Ovary (tissue), 9 donors: ENCODE measurements around the gene TMEM179B. TPM values are rescaled to one million over a fixed set of nuclear protein-coding genes. Genes with fewer than 3 reads are reported as not detected.

ENCODE experiments used
- DNase-seq, 5 donors: peaks; one replicate each; pipeline ENCODE4 v3.0.0-alpha.2; 2019 to 2020
- H3K27ac ChIP-seq, 2 donors: fragments of 200-600 bp; one replicate each; pipeline versions ENCODE4 v1.5.1 to v1.8.0; 2019 to 2022
- H3K27me3 ChIP-seq: fragments of 200-600 bp; one replicate; pipeline ENCODE4 v1.8.0; 2022
- H3K36me3 ChIP-seq: fragments of 200-600 bp; sonication (generic); one replicate; pipeline ENCODE4 v1.5.1; 2019
- H3K4me1 ChIP-seq: one replicate; pipeline ENCODE4 v1.8.1; 2013; ENCODE audit warnings: mild to moderate bottlenecking, moderate library complexity; ENCODE audit not compliant: insufficient read depth
- H3K4me3 ChIP-seq: fragments of 200-600 bp; sonication (generic); one replicate; pipeline ENCODE4 v1.5.1; 2017
- H3K9me3 ChIP-seq, 2 donors: fragments of 200-600 bp in 1 of 2; sonication (generic) in 1 of 2; one replicate each; pipeline versions ENCODE4 v1.5.1 to v1.8.1; 2013 to 2019; ENCODE audit warnings: mild to moderate bottlenecking in 1 of 2, moderate library complexity in 1 of 2
- CTCF ChIP-seq, 3 donors: fragments of 450-650 bp in 2 of 3; fragments of 200-600 bp in 1 of 3; IDR thresholded peaks; one replicate each; pipeline versions ENCODE4 v1.5.1 to v1.8.0; 2016 to 2022; ENCODE audit warnings: antibody characterized with exemption in 3 of 3, mild to moderate bottlenecking in 1 of 3
- EP300 ChIP-seq: sonication (generic); formaldehyde crosslinking; IDR thresholded peaks from one replicate; pipeline ENCODE4 v1.6.1; 2017; ENCODE audit warnings: antibody characterized with exemption
- POLR2A ChIP-seq: fragments of 450-650 bp; IDR thresholded peaks from one replicate; pipeline ENCODE4 v1.6.1; 2017; ENCODE audit warnings: antibody characterized with exemption, mild to moderate bottlenecking, moderate library complexity
- WGBS, 3 donors: extraction: QIAGEN DNeasy Blood & Tissue Kit in 1 of 3; methylation state at CpG; one replicate each; pipeline versions ENCODE4 v1.1.5 to v1.1.7; 2013 to 2017; 5-methylcytosine and 5-hydroxymethylcytosine counted together
- intact Hi-C, 4 donors: fragments of 100-400 bp; cut with DNase I; formaldehyde crosslinking; loops; one replicate each; pipeline versions ENCODE4 v1.11.0 to v1.15.1; 2022 to 2023
- polyA plus RNA-seq, 2 donors: library from polyadenylated mRNA; stranded (reverse); fragments of 200-250 nt in 1 of 2; fragments of 350-450 nt in 1 of 2; fragmentation: Illumina TruSeq in 1 of 2; extraction: RNeasy Lipid Tissue Mini Kit (QIAGEN cat#74804) in 1 of 2; gene quantifications; one replicate each; pipeline ENCODE4 v1.2.3, GENCODE V29; 2013 to 2014
- total RNA-seq, 7 donors: library from RNA; depleted of rRNA in 2 of 7; stranded (reverse); fragments of >200 nt in 2 of 7; fragmentation: NEBNext Ultra II Directional in 3 of 7; extraction: Animal tissue kit (Norgen Biotek cat#: 25700) in 3 of 7; gene quantifications; one replicate each; pipeline versions ENCODE4 v1.1.0 to v1.2.4, GENCODE V29; 2016 to 2023
- donor health status: DM: no; HTN: no; CAD: no; lungs with moderate emphysema.
- donor health status: DM: no; HTN: no; CAD: no.
- donor health status: Bipolar disorder and iron deficiency.
- donor health status: DM: yes; HTN: yes; CAD: no.
- donor health status: DM: no; HTN: no; CAD: no.
- donor health status: DM: yes; HTN: yes; CAD: no.

The TMEM179B gene
- total and polyA plus RNA-seq, 9 donors = 32.7 to 101 (median 37.9) TPM

GRCh38 chr11:62791501-62792201 is 4.4 kb downstream of the TMEM179B start, which contains the start of gene TMEM223:
Gene TMEM223 (minus strand): TSS chr11:62792006. CDS start chr11:62791994, 12 bp downstream.
- intact Hi-C loops = loop anchor here in 1 of 4 donors (2.0 kb wide), 1 partner anchor 69 kb away; no protein-coding TSS in a partner anchor
- Histone ChIP-seq H3K36me3 (no peaks in the 10 kb centered on the region), H3K4me3 (peak within 1 kb of the TSS; percentile 83), H3K4me1 (no peaks in the 10 kb centered on the region), H3K9me3 (no peaks in the 10 kb centered on the region), H3K27ac (peak within 1 kb of the TSS in 1 of 2 donors; percentile 47), H3K27me3 (no peaks in the 10 kb centered on the region)
- WGBS, 3 donors = 0 to 1% (median 0%) methylated on average over 51 to 58 of the region's 58 CpGs
- peak; percentile 80 to 91 (median 86) for DNase-seq
- peak in 1 of 3 donors; percentile 17 for TF ChIP-seq CTCF (IDR thresholded peaks at IDR 0.05)
- no peak for TF ChIP-seq POLR2A

GRCh38 chr11:62792202-62792575 is 5.0 kb downstream of the TMEM179B start:
- Histone ChIP-seq H3K27ac (peak overlapping the region in 1 of 2 donors; percentile 43), H3K36me3 (no peaks in the 10 kb centered on the region), H3K4me3 (peak overlapping the region; percentile 83), H3K27me3 (no peaks in the 10 kb centered on the region), H3K4me1 (no peaks in the 10 kb centered on the region), H3K9me3 (no peaks in the 10 kb centered on the region)
- peak in 2 of 5 donors; percentile 31 to 52 for DNase-seq
- 26 to 29% (median 28%) methylated on average over 11 of the region's 11 CpGs for WGBS, 3 donors
- intact Hi-C loops = no loop called here
- TF ChIP-seq EP300 = no peak
- no peak for TF ChIP-seq CTCF (IDR thresholded peaks at IDR 0.05)

GRCh38 chr11:62794201-62794775 is 7.1 kb downstream of the TMEM179B start:
- Histone ChIP-seq H3K4me1 (no peaks in the 10 kb centered on the region), H3K9me3 (no peaks in the 10 kb centered on the region), H3K36me3 (no peaks in the 10 kb centered on the region), H3K27ac (no peak overlapping the region), H3K27me3 (no peaks in the 10 kb centered on the region), H3K4me3 (no peak overlapping the region)
- no peak for DNase-seq
- WGBS, 3 donors = 82 to 89% (median 87%) methylated on average over 8 of the region's 8 CpGs
- intact Hi-C loops = no loop called here
- TF ChIP-seq POLR2A = no peak
- TF ChIP-seq CTCF (IDR thresholded peaks at IDR 0.05) = no peak
- no peak for TF ChIP-seq EP300

GRCh38 chr11:62796281-62796680 is 9.1 kb downstream of the TMEM179B start:
- H3K27ac ChIP-seq = no peak overlapping the region
- H3K4me1 ChIP-seq = no peaks in the 10 kb centered on the region
- H3K36me3 ChIP-seq = no peaks in the 10 kb centered on the region
- intact Hi-C loops = no loop called here
- WGBS, 3 donors = 68 to 72% (median 69%) methylated on average over 7 of the region's 7 CpGs
- H3K4me3 ChIP-seq = no peak overlapping the region
- H3K27me3 ChIP-seq = no peaks in the 10 kb centered on the region
- H3K9me3 ChIP-seq = no peaks in the 10 kb centered on the region
- TF ChIP-seq EP300 (no peak), CTCF (IDR thresholded peaks at IDR 0.05) (no peak)
- no peak for DNase-seq
